WTC11 (cell line): Measurements from ENCODE around the gene DOK3. TPM values are rescaled to one million over a fixed set of nuclear protein-coding genes. Genes with fewer than 3 reads are reported as not detected.

ENCODE experiments used
- ATAC-seq: fragments of 200-7000 bp; cut with Tn5 transposase; 2 replicates; pipeline ENCODE4 v1.10.0; 2021; ENCODE audit warnings: mild to moderate bottlenecking, moderate library complexity
- CTCF ChIA-PET: fragments of 300-600 bp; sonication (Branson Sonifier 250); formaldehyde crosslinking; loops from one replicate; lab custom pipeline; 2021; ENCODE audit warnings: antibody characterized with exemption; lab: Charles Lee
- POLR2A ChIA-PET: fragments of 350-600 bp; sonication (Branson Sonifier 250); formaldehyde crosslinking; loops from one replicate; lab custom pipeline; 2021; ENCODE audit warnings: antibody characterized with exemption; lab: Charles Lee
- DNase-seq: peaks from one replicate; pipeline ENCODE4 v3.0.0; 2021; ENCODE audit warnings: low spot score
- H3K27ac Mint-ChIP-seq: 2 replicates; pipeline ENCODE4 v1.8.0; 2021; ENCODE audit warnings: mixed read lengths
- H3K27me3 Mint-ChIP-seq: 2 replicates; pipeline ENCODE4 v1.8.0; 2021; ENCODE audit warnings: low read depth, mild to moderate bottlenecking, moderate library complexity, mixed read lengths
- H3K36me3 Mint-ChIP-seq: 2 replicates; pipeline ENCODE4 v1.8.0; 2021; ENCODE audit warnings: mixed read lengths
- H3K4me1 Mint-ChIP-seq: 2 replicates; pipeline ENCODE4 v1.8.0; 2022; ENCODE audit warnings: mixed read lengths
- H3K4me3 Mint-ChIP-seq: 2 replicates; pipeline ENCODE4 v1.8.0; 2021; ENCODE audit warnings: mild to moderate bottlenecking, moderate library complexity, mixed read lengths
- H3K9me3 Mint-ChIP-seq: 2 replicates; pipeline ENCODE4 v1.8.0; 2021; ENCODE audit warnings: mixed read lengths
- FOXK1 ChIP-seq: sonication (generic); formaldehyde crosslinking; IDR thresholded peaks from 2 replicates; pipeline ENCODE4 v1.8.0; 2022; ENCODE audit warnings: mild to moderate bottlenecking, moderate library complexity, missing genetic modification reagents
- JUN ChIP-seq: sonication (generic); formaldehyde crosslinking; IDR thresholded peaks from 2 replicates; pipeline ENCODE4 v1.8.0; 2023; ENCODE audit warnings: mild to moderate bottlenecking, missing genetic modification reagents
- RELA ChIP-seq: sonication (generic); formaldehyde crosslinking; IDR thresholded peaks from 2 replicates; pipeline ENCODE4 v1.8.1; 2022; ENCODE audit warnings: missing genetic modification reagents, mild to moderate bottlenecking, borderline replicate concordance
- RORB ChIP-seq: fragments of 250-450 bp; sonication (Bioruptor Pico); IDR thresholded peaks from 2 replicates; pipeline ENCODE4 v1.9.0; 2021; ENCODE audit warnings: mild to moderate bottlenecking
- TCF7 ChIP-seq: sonication (generic); formaldehyde crosslinking; IDR thresholded peaks from 2 replicates; pipeline ENCODE4 v1.8.0; 2022; ENCODE audit warnings: mild to moderate bottlenecking, low read depth, missing genetic modification reagents, moderate library complexity
- ZNF121 ChIP-seq: sonication (generic); formaldehyde crosslinking; IDR thresholded peaks from 2 replicates; pipeline ENCODE4 v1.8.0; 2023; ENCODE audit warnings: missing genetic modification reagents
- ZNF219 ChIP-seq: sonication (generic); formaldehyde crosslinking; IDR thresholded peaks from 2 replicates; pipeline ENCODE4 v1.8.0; 2023; ENCODE audit warnings: missing genetic modification reagents, mild to moderate bottlenecking, borderline replicate concordance
- ZNF263 ChIP-seq: sonication (generic); formaldehyde crosslinking; IDR thresholded peaks from 2 replicates; pipeline ENCODE4 v1.8.1; 2022; ENCODE audit warnings: low read depth, mild to moderate bottlenecking, moderate library complexity, missing genetic modification reagents
- ZNF396 ChIP-seq: fragments of 250-450 bp; sonication (Bioruptor Pico); IDR thresholded peaks from 2 replicates; pipeline ENCODE4 v1.8.0; 2021; ENCODE audit warnings: mild to moderate bottlenecking, moderate library complexity, borderline replicate concordance
- ZNF416 ChIP-seq: fragments of 250-450 bp; sonication (Bioruptor Pico); IDR thresholded peaks from 2 replicates; pipeline ENCODE4 v1.9.0; 2021; ENCODE audit warnings: mild to moderate bottlenecking, inconsistent platforms
- ZNF671 ChIP-seq: fragments of 250-450 bp; sonication (Bioruptor Pico); IDR thresholded peaks from 2 replicates; pipeline ENCODE4 v1.8.0; 2021; ENCODE audit warnings: mild to moderate bottlenecking
- total RNA-seq: library from RNA; stranded (reverse); gene quantifications from 3 replicates; pipeline ENCODE4 v1.2.3, GENCODE V29; 2021
- TF ChIP-seq, protein P1 (sequence below): sonication (generic); formaldehyde crosslinking; IDR thresholded peaks from 2 replicates; pipeline ENCODE4 v1.8.0; 2023; ENCODE audit warnings: mild to moderate bottlenecking, missing genetic modification reagents
- TF ChIP-seq, protein P2 (sequence below): sonication (generic); formaldehyde crosslinking; IDR thresholded peaks from 2 replicates; pipeline ENCODE4 v1.8.1; 2023; ENCODE audit warnings: mild to moderate bottlenecking, missing genetic modification reagents
- TF ChIP-seq, protein P3 (sequence below): sonication (generic); formaldehyde crosslinking; IDR thresholded peaks from 2 replicates; pipeline ENCODE4 v1.8.1; 2023; ENCODE audit warnings: mild to moderate bottlenecking, missing genetic modification reagents, moderate library complexity
- TF ChIP-seq, protein P4 (sequence below): fragments of 250-450 bp; sonication (Bioruptor Pico); IDR thresholded peaks from 2 replicates; pipeline ENCODE4 v1.9.0; 2021; ENCODE audit warnings: mild to moderate bottlenecking
- TF ChIP-seq, protein P5 (sequence below): sonication (generic); formaldehyde crosslinking; IDR thresholded peaks from 2 replicates; pipeline ENCODE4 v1.8.0; 2023; ENCODE audit warnings: missing genetic modification reagents

Gene DOK3
- total RNA-seq, 1 experiment from 2014 or later, result 9.9 TPM

DNA sequence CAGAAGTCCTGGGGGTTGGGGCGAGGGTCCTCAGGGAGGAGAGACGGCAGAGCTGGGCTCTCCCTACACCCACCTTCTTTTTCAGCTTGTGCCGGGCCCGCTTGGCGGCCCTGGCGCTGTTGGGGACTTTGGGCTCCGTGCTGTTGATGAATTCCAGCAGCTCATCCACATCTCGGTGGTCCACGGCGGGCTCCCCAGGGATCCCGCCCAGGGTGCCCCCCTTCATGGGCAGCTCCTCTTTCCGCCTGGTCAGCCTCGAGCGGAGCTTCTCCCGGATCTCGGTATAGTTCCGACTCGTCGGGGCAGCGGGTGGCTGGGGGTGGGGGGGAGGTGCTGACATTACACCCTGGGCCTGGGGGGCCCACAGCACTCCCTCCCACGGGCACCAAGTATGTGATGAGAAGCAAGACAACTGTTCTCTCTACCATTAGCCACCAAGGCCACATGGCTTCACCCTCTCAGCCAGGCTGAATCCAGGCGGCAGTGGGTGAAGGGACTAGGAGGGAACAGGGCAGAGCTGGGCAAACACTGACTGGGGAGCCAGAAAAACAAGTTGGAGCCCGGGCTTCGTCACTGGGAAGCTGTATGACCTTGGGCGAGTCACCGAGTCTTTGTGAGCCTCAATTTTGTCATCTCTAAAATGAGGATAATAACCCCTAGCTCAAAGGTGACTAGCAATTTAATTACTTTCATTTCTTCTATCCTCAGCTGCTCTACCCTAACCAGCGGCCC is 21.7 kb upstream of the DOK3 start:
- Mint-ChIP-seq H3K4me3 (no peak overlapping the region), H3K27ac (no peak overlapping the region), H3K27me3 (no peaks in the 10 kb centered on the region), H3K4me1 (no peaks in the 10 kb centered on the region), H3K36me3 (peaks cover 28% of the 10 kb centered on the region), H3K9me3 (no peaks in the 10 kb centered on the region)
- POLR2A ChIA-PET, result no interaction called here
- CTCF ChIA-PET, result interaction anchor here (0.6 to 1.3 kb wide), 2 partner anchors 30 to 70 kb away, joined by 3 to 5 read pairs; no protein-coding TSS in a partner anchor
- no peak for TF ChIP-seq RORB (CRISPR knock-in tag)
- ATAC-seq, result no peak
- no peak for DNase-seq

DNA sequence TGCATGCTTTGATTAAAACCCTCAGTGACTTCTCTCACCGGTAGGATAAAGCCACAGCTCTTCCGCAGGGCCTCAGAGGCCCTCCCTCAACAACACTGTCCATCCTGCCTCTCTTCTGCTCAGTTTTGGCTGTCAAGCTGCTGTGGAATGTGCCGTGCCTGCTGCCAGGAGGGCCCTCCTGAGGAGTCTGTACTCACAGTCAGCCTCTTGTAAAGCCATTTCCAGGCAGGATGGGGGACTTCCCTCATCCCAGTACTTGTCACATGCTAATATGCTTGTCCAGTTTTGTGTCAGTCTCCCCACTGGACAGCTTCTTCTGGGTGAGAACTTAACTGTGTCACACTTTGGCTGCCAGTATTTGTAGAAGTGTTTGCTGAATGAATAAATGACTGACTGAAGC is 21.0 kb upstream of the DOK3 start:
- H3K27ac Mint-ChIP-seq, result no peak overlapping the region
- ChIA-PET CTCF (interaction anchor here (0.6 to 1.3 kb wide), 2 partner anchors 22 to 71 kb away, joined by 3 to 4 read pairs; partner anchors contain the start of gene DOK3), POLR2A (no interaction called here)
- peaks cover 29% of the 10 kb centered on the region for H3K36me3 Mint-ChIP-seq
- H3K4me3 Mint-ChIP-seq, result no peak overlapping the region
- H3K9me3 Mint-ChIP-seq, result no peaks in the 10 kb centered on the region
- TF ChIP-seq, protein P1, sequence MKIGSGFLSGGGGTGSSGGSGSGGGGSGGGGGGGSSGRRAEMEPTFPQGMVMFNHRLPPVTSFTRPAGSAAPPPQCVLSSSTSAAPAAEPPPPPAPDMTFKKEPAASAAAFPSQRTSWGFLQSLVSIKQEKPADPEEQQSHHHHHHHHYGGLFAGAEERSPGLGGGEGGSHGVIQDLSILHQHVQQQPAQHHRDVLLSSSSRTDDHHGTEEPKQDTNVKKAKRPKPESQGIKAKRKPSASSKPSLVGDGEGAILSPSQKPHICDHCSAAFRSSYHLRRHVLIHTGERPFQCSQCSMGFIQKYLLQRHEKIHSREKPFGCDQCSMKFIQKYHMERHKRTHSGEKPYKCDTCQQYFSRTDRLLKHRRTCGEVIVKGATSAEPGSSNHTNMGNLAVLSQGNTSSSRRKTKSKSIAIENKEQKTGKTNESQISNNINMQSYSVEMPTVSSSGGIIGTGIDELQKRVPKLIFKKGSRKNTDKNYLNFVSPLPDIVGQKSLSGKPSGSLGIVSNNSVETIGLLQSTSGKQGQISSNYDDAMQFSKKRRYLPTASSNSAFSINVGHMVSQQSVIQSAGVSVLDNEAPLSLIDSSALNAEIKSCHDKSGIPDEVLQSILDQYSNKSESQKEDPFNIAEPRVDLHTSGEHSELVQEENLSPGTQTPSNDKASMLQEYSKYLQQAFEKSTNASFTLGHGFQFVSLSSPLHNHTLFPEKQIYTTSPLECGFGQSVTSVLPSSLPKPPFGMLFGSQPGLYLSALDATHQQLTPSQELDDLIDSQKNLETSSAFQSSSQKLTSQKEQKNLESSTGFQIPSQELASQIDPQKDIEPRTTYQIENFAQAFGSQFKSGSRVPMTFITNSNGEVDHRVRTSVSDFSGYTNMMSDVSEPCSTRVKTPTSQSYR (CRISPR knock-in tag), result no peak
- TF ChIP-seq ZNF396 (CRISPR knock-in tag), result no peak
- no peak for TF ChIP-seq ZNF671
- TF ChIP-seq, protein P2, sequence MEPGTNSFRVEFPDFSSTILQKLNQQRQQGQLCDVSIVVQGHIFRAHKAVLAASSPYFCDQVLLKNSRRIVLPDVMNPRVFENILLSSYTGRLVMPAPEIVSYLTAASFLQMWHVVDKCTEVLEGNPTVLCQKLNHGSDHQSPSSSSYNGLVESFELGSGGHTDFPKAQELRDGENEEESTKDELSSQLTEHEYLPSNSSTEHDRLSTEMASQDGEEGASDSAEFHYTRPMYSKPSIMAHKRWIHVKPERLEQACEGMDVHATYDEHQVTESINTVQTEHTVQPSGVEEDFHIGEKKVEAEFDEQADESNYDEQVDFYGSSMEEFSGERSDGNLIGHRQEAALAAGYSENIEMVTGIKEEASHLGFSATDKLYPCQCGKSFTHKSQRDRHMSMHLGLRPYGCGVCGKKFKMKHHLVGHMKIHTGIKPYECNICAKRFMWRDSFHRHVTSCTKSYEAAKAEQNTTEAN, result no peak
- TF ChIP-seq, protein P3, sequence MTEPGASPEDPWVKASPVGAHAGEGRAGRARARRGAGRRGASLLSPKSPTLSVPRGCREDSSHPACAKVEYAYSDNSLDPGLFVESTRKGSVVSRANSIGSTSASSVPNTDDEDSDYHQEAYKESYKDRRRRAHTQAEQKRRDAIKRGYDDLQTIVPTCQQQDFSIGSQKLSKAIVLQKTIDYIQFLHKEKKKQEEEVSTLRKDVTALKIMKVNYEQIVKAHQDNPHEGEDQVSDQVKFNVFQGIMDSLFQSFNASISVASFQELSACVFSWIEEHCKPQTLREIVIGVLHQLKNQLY (CRISPR knock-in tag), result no peak
- TF ChIP-seq TCF7 (CRISPR knock-in tag), result no peak
- no peak for TF ChIP-seq JUN (CRISPR knock-in tag)
- TF ChIP-seq, protein P4, sequence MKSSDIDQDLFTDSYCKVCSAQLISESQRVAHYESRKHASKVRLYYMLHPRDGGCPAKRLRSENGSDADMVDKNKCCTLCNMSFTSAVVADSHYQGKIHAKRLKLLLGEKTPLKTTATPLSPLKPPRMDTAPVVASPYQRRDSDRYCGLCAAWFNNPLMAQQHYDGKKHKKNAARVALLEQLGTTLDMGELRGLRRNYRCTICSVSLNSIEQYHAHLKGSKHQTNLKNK, result no peak
- no peak for TF ChIP-seq ZNF219 (CRISPR knock-in tag)
- no peak for TF ChIP-seq ZNF263 (CRISPR knock-in tag)
- no peak for TF ChIP-seq FOXK1 (CRISPR knock-in tag)
- TF ChIP-seq ZNF121 (CRISPR knock-in tag), result no peak
- TF ChIP-seq RELA (CRISPR knock-in tag), result no peak
- no peak for TF ChIP-seq ZNF416 (CRISPR knock-in tag)
- DNase-seq, result no peak
- H3K4me1 Mint-ChIP-seq, result no peaks in the 10 kb centered on the region
- no peaks in the 10 kb centered on the region for H3K27me3 Mint-ChIP-seq
- no peak for ATAC-seq

DNA sequence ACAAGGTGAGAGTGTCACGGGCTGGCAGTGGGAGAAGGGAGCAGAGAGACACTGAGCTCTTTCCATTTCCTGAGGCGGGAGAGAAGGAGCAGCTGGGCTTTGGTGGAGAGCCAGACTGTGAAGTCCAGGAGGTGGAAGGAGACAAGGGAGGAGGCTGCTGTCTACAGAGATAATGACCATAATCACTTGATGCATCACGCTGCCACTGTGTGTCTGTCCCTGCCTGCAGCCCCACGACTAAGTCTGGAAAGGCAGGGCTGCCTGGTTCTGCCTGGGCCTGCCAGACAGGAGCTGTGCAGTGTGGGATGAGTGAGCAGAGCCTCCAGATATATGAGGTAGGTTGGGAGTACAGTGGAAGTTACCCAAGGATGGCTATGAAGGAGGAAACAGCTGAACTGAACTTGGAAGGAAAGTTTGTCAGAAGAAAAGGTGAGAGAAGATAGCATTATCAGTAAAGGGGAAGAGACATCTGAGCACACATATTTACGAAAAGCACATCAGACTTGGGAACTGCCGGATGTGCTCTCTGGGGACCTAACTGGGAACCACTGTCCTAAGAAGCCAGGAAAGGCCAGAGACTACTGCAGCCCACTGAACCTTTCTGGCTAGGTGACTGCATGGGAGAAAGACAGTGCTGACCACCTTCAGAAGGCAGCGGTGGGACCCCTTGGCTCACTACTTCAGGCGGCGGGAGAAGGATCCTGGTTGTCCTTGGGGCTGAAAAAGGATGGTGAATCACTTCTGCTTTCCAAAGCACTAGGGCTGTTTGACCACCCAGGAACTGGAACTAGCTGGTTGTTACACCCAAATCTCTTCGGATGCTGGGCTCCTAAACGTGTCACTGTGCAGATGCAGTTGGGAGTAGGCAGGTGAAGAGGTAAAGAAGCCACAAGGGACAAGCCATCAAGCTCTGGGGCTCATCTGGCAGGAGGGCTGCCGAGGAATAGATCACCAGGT is 19.9 kb upstream of the DOK3 start:
- Mint-ChIP-seq H3K4me1 (no peaks in the 10 kb centered on the region), H3K4me3 (no peak overlapping the region), H3K9me3 (no peaks in the 10 kb centered on the region), H3K36me3 (peaks cover 27% of the 10 kb centered on the region), H3K27me3 (no peaks in the 10 kb centered on the region), H3K27ac (no peak overlapping the region)
- ChIA-PET POLR2A (no interaction called here), CTCF (interaction anchor here (1.0 to 1.6 kb wide), 3 partner anchors 8 to 29 kb away, joined by 4 read pairs; partner anchors contain the start of gene DOK3)
- TF ChIP-seq, protein P5, sequence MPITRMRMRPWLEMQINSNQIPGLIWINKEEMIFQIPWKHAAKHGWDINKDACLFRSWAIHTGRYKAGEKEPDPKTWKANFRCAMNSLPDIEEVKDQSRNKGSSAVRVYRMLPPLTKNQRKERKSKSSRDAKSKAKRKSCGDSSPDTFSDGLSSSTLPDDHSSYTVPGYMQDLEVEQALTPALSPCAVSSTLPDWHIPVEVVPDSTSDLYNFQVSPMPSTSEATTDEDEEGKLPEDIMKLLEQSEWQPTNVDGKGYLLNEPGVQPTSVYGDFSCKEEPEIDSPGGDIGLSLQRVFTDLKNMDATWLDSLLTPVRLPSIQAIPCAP (CRISPR knock-in tag), result no peak
- TF ChIP-seq, protein P2, result no peak
- ATAC-seq, result no peak
- no peak for DNase-seq
